ENCODE measurements around the gene PACS1. TPM values are rescaled to one million over a fixed set of nuclear protein-coding genes. Genes with fewer than 3 reads are reported as not detected.
A peak's percentile ranks its signal among the peaks of the same experiment; 100 is the strongest.

The PACS1 gene
- total RNA-seq, 1 donor from 2014 or later = 49.9 TPM

DNA sequence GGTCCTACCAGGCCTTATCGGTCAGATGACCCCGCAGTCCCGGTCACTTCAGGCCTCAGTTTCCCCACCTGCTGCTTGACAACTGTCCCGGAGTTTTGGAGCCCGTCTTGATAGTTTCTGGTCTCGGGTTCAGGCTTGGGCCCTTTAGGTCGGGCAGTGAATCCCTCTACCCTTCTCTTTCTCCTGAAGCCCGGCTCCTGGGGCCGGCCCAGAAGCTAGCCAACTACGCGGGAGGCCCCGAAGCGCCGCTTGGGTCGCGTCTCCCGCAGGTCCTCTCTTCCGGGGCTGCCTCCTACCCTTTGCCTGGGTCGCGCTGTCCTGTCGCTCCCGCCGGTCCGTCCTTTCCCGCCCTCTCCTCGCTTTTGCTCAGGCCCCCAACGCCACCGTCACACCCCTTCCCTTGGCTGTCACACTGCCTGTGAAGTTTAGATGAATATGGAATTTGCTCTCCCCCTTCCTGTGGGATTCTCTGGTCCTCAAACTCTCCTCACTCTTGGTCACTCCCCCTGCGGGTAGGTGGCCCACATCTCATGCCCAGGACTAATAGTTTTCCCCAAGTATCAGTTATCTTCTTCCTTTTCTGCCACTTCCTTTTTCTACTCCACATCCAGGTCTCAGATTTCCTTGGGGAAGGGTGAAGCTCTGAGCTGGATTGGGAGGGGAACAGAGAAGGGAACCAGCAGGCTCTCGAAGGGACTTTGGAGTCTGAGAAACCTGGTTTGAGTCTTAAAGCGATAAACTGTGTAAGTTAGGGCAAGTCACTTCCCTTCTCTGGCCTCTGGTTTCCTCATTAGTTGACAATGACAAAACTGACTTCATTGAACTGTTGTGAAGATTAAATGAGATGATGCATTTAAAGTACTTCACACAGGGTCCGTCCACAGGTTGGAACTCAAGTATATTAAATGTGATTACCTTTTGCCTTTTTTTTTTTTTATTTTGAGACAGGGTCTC is 199.2 kb downstream of the PACS1 start:
- TF ChIP-seq, protein P1, sequence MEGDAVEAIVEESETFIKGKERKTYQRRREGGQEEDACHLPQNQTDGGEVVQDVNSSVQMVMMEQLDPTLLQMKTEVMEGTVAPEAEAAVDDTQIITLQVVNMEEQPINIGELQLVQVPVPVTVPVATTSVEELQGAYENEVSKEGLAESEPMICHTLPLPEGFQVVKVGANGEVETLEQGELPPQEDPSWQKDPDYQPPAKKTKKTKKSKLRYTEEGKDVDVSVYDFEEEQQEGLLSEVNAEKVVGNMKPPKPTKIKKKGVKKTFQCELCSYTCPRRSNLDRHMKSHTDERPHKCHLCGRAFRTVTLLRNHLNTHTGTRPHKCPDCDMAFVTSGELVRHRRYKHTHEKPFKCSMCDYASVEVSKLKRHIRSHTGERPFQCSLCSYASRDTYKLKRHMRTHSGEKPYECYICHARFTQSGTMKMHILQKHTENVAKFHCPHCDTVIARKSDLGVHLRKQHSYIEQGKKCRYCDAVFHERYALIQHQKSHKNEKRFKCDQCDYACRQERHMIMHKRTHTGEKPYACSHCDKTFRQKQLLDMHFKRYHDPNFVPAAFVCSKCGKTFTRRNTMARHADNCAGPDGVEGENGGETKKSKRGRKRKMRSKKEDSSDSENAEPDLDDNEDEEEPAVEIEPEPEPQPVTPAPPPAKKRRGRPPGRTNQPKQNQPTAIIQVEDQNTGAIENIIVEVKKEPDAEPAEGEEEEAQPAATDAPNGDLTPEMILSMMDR (conservative IDR thresholded peaks at IDR 0.05) = peak; percentile 50
- Mint-ChIP-seq H3K4me1 (ENCODE audit: unreplicated experiment) (peaks cover 10% of the 10 kb centered on the region), H3K27ac (peak overlapping the region; percentile 92), H3K36me3 (peaks cover 5% of the 10 kb centered on the region), H3K9me3 (no peaks in the 10 kb centered on the region), H3K27me3 (no peaks in the 10 kb centered on the region), H3K4me3 (peak overlapping the region; percentile 97)
- no peak for DNase-seq (ENCODE audit: extremely low spot score, unreplicated experiment)

DNA sequence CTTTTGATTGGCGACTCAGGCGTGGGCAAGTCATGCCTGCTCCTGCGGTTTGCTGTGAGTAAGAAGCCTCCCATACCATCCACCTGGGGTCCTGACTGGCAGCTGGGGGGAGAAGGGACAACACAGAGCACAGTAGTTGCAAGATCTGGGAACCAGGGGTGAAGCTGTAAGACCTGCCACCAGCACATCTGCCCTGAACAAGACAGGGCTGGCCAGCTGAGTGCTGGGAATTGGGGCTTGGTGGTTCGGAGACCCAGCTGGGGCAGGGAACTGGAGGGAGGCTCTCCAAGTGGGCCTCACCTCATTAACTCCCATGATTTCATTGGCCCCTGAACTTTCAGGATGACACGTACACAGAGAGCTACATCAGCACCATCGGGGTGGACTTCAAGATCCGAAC is 201.7 kb downstream of the PACS1 start:
- no peak overlapping the region for H3K27ac Mint-ChIP-seq
- TF ChIP-seq, protein P1 (conservative IDR thresholded peaks at IDR 0.05) = no peak

DNA sequence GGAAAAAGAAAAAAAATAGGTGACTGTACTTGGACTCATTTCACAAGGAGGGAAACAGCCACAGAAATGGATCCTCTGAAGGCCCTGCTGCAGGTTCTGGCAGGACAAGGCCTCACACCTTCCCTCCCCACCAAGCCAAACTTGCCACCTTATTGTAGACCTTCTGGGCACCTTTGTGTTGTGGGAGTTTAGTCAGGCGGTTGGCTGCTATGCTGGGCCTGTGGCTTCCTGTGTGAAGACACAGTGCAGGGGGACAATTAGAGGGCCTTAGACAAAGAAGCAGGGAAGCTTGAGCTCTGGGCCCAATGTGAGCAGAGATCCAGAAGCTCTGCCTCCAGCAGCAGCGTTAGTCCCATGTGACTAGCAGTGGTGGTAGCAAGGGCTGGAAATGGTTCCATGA is 202.5 kb downstream of the PACS1 start:
- no peak for DNase-seq (ENCODE audit: extremely low spot score, unreplicated experiment)
- no peak overlapping the region for H3K27ac Mint-ChIP-seq
- no peaks in the 10 kb centered on the region for H3K27me3 Mint-ChIP-seq
- peaks cover 4% of the 10 kb centered on the region for H3K4me1 Mint-ChIP-seq (ENCODE audit: unreplicated experiment)
- H3K4me3 Mint-ChIP-seq = no peak overlapping the region
- no peaks in the 10 kb centered on the region for H3K9me3 Mint-ChIP-seq
- TF ChIP-seq, protein P1 (conservative IDR thresholded peaks at IDR 0.05) = no peak
- peaks cover 5% of the 10 kb centered on the region for H3K36me3 Mint-ChIP-seq

More for the DNA sequence above, 201.7 kb downstream of the PACS1 start:
- Mint-ChIP-seq H3K9me3 (no peaks in the 10 kb centered on the region), H3K27me3 (no peaks in the 10 kb centered on the region), H3K36me3 (peaks cover 5% of the 10 kb centered on the region), H3K4me3 (no peak overlapping the region), H3K4me1 (ENCODE audit: unreplicated experiment) (peaks cover 10% of the 10 kb centered on the region)
- DNase-seq (ENCODE audit: extremely low spot score, unreplicated experiment) = no peak

DNA sequence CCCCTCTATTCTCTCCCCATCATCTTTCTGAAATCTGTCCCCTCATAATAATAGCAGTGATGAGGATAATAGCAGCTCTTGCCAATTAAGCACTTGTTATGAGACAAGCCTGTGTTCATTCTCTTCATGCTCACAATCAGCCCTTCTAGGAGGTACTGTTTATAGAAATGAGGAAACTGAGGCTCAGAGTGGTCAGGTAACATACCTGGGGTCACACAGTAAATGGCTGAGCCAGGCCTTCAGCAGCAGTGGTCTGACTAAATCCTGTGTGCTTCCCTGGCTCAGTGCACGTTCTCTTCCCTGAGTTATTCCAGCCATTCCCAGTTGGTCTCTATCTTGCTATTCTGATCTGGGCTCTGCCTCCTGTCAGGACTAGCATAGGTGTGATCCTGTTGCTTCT is 204.1 kb downstream of the PACS1 start:
- TF ChIP-seq, protein P1 (conservative IDR thresholded peaks at IDR 0.05) = no peak
- peaks cover 5% of the 10 kb centered on the region for H3K36me3 Mint-ChIP-seq
- H3K4me3 Mint-ChIP-seq = no peak overlapping the region

DNA sequence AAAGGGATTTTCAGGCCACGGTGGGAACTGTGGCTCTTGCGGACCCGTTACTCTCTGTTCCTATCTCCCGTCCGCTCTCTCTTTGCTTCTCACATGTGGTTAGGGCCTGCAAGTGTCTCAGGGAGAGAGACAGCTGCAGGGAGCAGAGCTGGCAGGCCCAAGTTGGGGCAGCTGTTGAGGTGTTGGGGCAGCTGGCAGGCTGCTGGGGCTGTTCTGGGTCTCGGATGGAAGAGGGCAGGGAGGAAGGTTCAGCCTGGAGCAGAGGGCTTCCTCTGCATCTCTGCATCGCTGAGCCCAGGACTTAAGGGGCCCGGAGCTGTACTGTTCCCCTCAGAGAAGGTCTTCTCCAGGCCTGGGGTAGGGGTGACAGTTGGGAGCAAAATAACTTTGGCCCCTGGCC is 205.3 kb downstream of the PACS1 start:
- Mint-ChIP-seq H3K9me3 (no peaks in the 10 kb centered on the region), H3K4me1 (ENCODE audit: unreplicated experiment) (peaks cover 12% of the 10 kb centered on the region), H3K36me3 (peaks cover 5% of the 10 kb centered on the region), H3K27me3 (no peaks in the 10 kb centered on the region), H3K4me3 (no peak overlapping the region), H3K27ac (no peak overlapping the region)
- TF ChIP-seq, protein P1 (conservative IDR thresholded peaks at IDR 0.05) = no peak
- DNase-seq (ENCODE audit: extremely low spot score, unreplicated experiment) = no peak

More for the DNA sequence above, 204.1 kb downstream of the PACS1 start:
- DNase-seq (ENCODE audit: extremely low spot score, unreplicated experiment) = no peak
- H3K9me3 Mint-ChIP-seq = no peaks in the 10 kb centered on the region
- H3K27me3 Mint-ChIP-seq = no peaks in the 10 kb centered on the region
- no peak overlapping the region for H3K27ac Mint-ChIP-seq
- peaks cover 10% of the 10 kb centered on the region for H3K4me1 Mint-ChIP-seq (ENCODE audit: unreplicated experiment)
